SU-DHL-6 (cell line): Measurements from ENCODE around the gene VWA7.
A peak's percentile ranks its signal among the peaks of the same experiment; 100 is the strongest.
"Not testable (repeated sequence)": the region's sequence is repeated elsewhere in the genome, so short reads cannot be mapped to it uniquely, and the experiment has no call there.

ENCODE experiments used
- H2AFZ ChIP-seq: fragments of 200-600 bp; sonication (generic); 2 replicates; pipeline ENCODE4 v1.6.1; 2014; ENCODE audit warnings: low read depth, mild to moderate bottlenecking, moderate library complexity, mixed read lengths, antibody characterized with exemption, low read length; ENCODE audit not compliant: severe bottlenecking
- H3F3A ChIP-seq: fragments of 200-600 bp; shearing (Covaris generic); 2 replicates; pipeline ENCODE4 v1.6.0; 2016; ENCODE audit warnings: antibody characterized with exemption, mild to moderate bottlenecking; ENCODE audit not compliant: insufficient read depth
- H3K27ac ChIP-seq: fragments of 200-600 bp; sonication (generic); 2 replicates; pipeline ENCODE4 v1.5.1; 2016; ENCODE audit warnings: low read depth, mild to moderate bottlenecking, low read length, moderate library complexity, mixed read lengths
- H3K27me3 ChIP-seq: fragments of 200-600 bp; sonication (generic), shearing (Covaris generic); 2 replicates; pipeline ENCODE4 v1.6.0; 2014; ENCODE audit warnings: mild to moderate bottlenecking, low read length
- H3K36me3 ChIP-seq: fragments of 200-600 bp; sonication (generic); 2 replicates; pipeline ENCODE4 v1.6.1; 2014; ENCODE audit warnings: mild to moderate bottlenecking, low read length, mixed read lengths
- H3K4me2 ChIP-seq: fragments of 300-600, 200-600 bp; shearing (Covaris generic), sonication (generic); 2 replicates; pipeline ENCODE4 v1.6.0; 2014; ENCODE audit warnings: low read length, low read depth, mild to moderate bottlenecking; ENCODE audit not compliant: poor library complexity, severe bottlenecking
- H3K4me3 ChIP-seq: fragments of 200-600 bp; sonication (generic); 2 replicates; pipeline ENCODE4 v1.5.1; 2014; ENCODE audit warnings: antibody characterized with exemption, low read length, mild to moderate bottlenecking, mixed read lengths; ENCODE audit not compliant: insufficient read depth, poor library complexity, severe bottlenecking
- H3K79me2 ChIP-seq: fragments of 200-600 bp; sonication (generic); 2 replicates; pipeline ENCODE4 v1.6.1; 2014; ENCODE audit warnings: mild to moderate bottlenecking, low read length, moderate library complexity; ENCODE audit not compliant: insufficient read depth
- H3K9ac ChIP-seq: fragments of 200-600 bp; sonication (generic); 2 replicates; pipeline ENCODE4 v1.7.0; 2014; ENCODE audit warnings: mild to moderate bottlenecking, low read length
- H3K9me2 ChIP-seq: fragments of 200-600 bp; sonication (generic); replicated peaks from 2 replicates; pipeline ENCODE4 v1.6.1; 2014; ENCODE audit warnings: low read length; ENCODE audit not compliant: insufficient read depth
- H3K9me3 ChIP-seq: fragments of 200-600 bp; sonication (generic); 2 replicates; pipeline ENCODE4 v1.6.1; 2014; ENCODE audit warnings: low read length, mixed read lengths; ENCODE audit not compliant: insufficient read depth
- H4K20me1 ChIP-seq: fragments of 200-600 bp; sonication (generic); 2 replicates; pipeline ENCODE4 v1.6.1; 2014; ENCODE audit warnings: low read depth, mild to moderate bottlenecking, antibody characterized with exemption, low read length, moderate library complexity, mixed read lengths
- EZH2phosphoT487 ChIP-seq: fragments of 200-600 bp; sonication (generic), shearing (Covaris generic); conservative IDR thresholded peaks from 2 replicates; pipeline ENCODE4 v1.6.1; 2018; ENCODE audit warnings: mild to moderate bottlenecking, antibody characterized with exemption, low read length, moderate library complexity, mixed read lengths
- TF ChIP-seq, protein P1 (sequence below): fragments of 200-600 bp; sonication (generic); IDR thresholded peaks from one replicate; pipeline ENCODE4 v1.5.1; 2017; ENCODE audit warnings: antibody characterized with exemption, mild to moderate bottlenecking, low read length, moderate library complexity; ENCODE audit not compliant: insufficient read depth, poor library complexity, severe bottlenecking

VWA7 gene

DNA sequence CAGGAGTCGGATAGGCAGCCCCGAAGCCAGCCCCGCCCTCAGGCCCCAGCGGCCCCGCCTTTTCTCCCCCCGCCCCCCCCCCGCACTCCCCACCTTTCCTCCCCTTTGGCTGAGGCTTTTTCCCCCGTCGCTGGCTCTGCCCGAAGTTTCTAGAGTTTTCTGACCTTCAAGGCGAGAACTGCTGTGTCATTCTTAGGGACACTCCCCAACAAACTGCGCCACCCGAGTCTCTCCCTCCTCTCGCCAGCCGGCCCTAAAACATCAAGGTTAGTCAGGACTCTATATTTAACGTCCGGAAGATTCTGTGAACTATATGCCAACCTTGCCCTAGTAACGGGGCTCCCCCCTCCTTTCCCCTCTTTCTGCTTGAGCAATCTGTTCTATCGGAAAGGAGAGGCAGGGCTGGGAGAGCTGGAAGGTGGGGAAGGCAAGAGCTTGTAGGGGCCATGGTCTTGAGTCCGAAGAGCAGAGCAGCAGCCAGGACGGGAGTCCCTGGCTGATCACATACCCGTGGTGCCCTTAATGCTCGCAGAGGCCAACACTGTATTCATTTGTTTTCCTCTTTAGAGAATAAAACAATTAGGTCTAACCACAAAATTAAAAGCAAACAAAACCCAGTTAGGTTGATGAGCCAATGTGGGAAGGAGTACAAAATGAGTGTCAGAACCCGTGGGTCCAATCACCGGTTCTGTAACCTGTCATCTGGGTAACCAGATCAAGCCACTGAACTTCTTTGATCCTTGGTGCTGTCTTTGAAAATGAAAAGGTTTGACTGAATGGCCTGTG lies 45.1 kb upstream of the VWA7 start:
- peak overlapping the region; percentile 63 for H3K4me3 ChIP-seq
- H3K27ac ChIP-seq: peak overlapping the region; percentile 44
- no peaks in the 10 kb centered on the region for H3K79me2 ChIP-seq
- H3K36me3 ChIP-seq: no peaks in the 10 kb centered on the region
- no peaks in the 10 kb centered on the region for H3K9me2 ChIP-seq
- H3K4me2 ChIP-seq: peak overlapping the region; percentile 73
- H3K9ac ChIP-seq: peak overlapping the region; percentile 65
- no peaks in the 10 kb centered on the region for H3K27me3 ChIP-seq
- no peaks in the 10 kb centered on the region for H3K9me3 ChIP-seq
- no peak for TF ChIP-seq EZH2phosphoT487
- TF ChIP-seq, protein P1, sequence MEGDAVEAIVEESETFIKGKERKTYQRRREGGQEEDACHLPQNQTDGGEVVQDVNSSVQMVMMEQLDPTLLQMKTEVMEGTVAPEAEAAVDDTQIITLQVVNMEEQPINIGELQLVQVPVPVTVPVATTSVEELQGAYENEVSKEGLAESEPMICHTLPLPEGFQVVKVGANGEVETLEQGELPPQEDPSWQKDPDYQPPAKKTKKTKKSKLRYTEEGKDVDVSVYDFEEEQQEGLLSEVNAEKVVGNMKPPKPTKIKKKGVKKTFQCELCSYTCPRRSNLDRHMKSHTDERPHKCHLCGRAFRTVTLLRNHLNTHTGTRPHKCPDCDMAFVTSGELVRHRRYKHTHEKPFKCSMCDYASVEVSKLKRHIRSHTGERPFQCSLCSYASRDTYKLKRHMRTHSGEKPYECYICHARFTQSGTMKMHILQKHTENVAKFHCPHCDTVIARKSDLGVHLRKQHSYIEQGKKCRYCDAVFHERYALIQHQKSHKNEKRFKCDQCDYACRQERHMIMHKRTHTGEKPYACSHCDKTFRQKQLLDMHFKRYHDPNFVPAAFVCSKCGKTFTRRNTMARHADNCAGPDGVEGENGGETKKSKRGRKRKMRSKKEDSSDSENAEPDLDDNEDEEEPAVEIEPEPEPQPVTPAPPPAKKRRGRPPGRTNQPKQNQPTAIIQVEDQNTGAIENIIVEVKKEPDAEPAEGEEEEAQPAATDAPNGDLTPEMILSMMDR: no peak
- peak overlapping the region; percentile 89 for H2AFZ ChIP-seq
- H4K20me1 ChIP-seq: no peaks in the 10 kb centered on the region
- peaks cover 4% of the 10 kb centered on the region; the same call in 1 of the 2 replicates for H3F3A ChIP-seq

DNA sequence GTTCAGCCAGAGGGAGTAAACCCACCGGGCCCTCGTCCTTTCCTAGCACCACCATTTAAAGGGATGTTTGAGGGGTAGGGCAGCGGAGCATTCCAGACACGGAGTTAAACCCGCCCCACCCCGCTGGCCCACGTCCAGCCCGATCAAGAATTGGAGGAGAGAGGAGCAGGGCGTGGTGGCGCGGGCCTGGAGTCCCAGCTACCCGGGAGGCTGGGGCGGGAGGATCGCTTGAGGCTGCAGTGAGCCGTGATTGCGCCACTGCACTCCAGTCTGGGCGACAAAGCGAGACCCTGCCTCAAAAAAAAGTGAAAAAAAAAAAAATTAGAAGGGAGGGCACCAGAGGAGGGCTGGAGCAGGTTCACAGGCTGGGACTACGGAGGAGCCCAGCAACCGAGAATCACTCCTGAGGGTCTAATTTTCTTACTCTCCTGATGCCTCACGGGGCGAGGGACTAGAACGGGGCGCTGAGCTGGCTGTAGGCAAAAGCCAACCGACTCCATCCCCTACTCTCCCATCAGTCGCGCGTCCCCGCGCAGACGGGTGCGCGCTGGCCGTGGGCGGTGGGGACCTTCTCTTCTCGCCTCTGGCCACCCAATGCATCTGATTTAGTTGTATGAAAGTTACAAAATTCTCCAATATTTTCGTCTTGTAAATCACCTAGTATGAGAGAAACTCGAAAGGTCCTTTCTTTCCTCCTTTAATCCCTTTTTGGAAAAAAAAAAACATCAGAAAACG lies 44.3 kb upstream of the VWA7 start:
- H4K20me1 ChIP-seq: no peaks in the 10 kb centered on the region
- peak overlapping the region; percentile 63 for H3K4me3 ChIP-seq
- no peak for TF ChIP-seq EZH2phosphoT487
- TF ChIP-seq, protein P1: no peak
- peak overlapping the region; percentile 89 for H2AFZ ChIP-seq
- peak overlapping the region; percentile 44; the same call in 1 of the 2 replicates for H3K27ac ChIP-seq
- H3K79me2 ChIP-seq: no peaks in the 10 kb centered on the region
- H3K36me3 ChIP-seq: no peaks in the 10 kb centered on the region
- H3F3A ChIP-seq: peaks cover 4% of the 10 kb centered on the region; the same call in 1 of the 2 replicates
- H3K9me3 ChIP-seq: no peaks in the 10 kb centered on the region
- H3K4me2 ChIP-seq: peak overlapping the region; percentile 73
- no peaks in the 10 kb centered on the region for H3K27me3 ChIP-seq
- H3K9me2 ChIP-seq: no peaks in the 10 kb centered on the region
- H3K9ac ChIP-seq: peak overlapping the region; percentile 65

DNA sequence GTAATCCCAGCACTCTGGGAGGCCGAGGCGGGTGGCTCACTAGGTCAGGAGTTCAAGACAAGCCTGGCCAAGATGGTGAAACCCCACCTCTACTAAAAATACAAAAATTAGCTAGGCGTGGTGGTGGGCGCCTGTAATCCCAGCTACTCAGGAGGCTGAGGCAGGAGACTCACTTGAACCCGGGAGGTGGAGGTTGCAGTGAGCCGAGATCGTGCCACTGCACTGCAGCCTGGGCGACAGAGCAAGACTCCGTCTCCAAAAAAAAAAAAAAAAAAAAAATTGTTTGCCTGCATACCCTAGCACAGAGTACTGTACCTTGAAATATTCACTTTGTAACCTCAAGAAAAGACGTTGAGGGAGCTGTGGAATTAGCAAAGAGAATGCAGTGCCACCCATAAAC lies 43.3 kb upstream of the VWA7 start:
- not testable (repeated sequence) for H3K9me3 ChIP-seq, H3K4me2 ChIP-seq, H3K9me2 ChIP-seq, H3K9ac ChIP-seq, H3K27me3 ChIP-seq, H2AFZ ChIP-seq, H3K27ac ChIP-seq, H3K36me3 ChIP-seq, H4K20me1 ChIP-seq, H3F3A ChIP-seq, H3K4me3 ChIP-seq, H3K79me2 ChIP-seq

DNA sequence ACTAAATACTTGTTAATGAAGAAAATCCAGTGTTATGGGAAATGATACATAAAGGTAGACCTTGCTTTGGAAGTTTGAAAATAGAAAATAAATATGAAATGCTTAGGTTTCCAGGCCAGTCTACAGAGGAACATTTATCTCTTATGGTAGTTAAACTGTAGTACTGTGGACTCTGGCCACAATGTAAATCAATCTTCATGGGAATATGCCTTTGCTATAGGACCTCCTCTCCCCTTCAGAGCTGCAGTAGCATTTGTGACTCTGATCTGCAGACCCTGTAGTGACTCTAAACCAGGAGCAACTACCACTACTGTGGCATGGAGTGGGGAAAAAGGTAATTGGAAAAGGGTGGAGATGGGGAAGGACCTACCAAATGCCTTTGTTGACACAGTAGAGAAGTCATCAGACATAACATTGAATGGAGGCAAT lies 42.8 kb upstream of the VWA7 start:
- peaks cover 4% of the 10 kb centered on the region; the same call in 1 of the 2 replicates for H3F3A ChIP-seq
- H3K9ac ChIP-seq: no peak overlapping the region
- no peaks in the 10 kb centered on the region for H3K27me3 ChIP-seq
- no peaks in the 10 kb centered on the region for H3K79me2 ChIP-seq
- H3K9me3 ChIP-seq: no peaks in the 10 kb centered on the region
- H3K27ac ChIP-seq: no peak overlapping the region
- no peaks in the 10 kb centered on the region for H3K9me2 ChIP-seq
- no peak overlapping the region for H3K4me2 ChIP-seq
- H3K36me3 ChIP-seq: no peaks in the 10 kb centered on the region
- no peak overlapping the region for H3K4me3 ChIP-seq
- no peaks in the 10 kb centered on the region for H4K20me1 ChIP-seq
- no peak for TF ChIP-seq EZH2phosphoT487
- TF ChIP-seq, protein P1: no peak
- no peak overlapping the region for H2AFZ ChIP-seq

DNA sequence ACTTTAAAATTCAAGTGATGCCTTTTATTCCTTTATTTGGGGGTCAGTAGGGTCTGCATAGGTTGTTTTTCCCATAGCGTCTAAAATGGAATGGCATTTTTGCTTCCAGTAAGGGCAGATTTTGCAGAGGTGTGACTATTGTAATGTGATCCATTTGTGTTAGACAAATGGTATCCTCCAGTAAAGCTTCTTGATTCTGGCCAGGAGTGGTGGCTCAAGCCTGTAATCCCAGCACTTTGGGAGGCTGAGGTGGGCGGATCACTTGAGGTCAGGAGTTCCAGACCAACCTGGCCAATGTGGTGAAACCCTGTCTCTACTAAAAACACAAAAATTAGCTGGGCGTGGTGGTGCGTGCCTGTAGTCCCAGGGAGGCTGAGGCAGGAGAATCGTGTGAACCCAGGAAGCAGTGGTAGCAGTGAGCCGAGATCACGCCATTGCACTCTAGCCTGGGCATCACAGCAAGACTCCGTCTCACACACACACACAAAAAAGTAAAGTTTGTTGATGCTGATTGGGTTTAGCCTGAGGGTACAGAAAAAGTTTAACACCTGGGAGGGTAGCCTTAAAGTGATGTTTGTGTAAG lies 40.9 kb upstream of the VWA7 start:
- not testable (repeated sequence) for H3K9me3 ChIP-seq, H3K4me2 ChIP-seq, H4K20me1 ChIP-seq, H3F3A ChIP-seq, H3K9me2 ChIP-seq, H3K36me3 ChIP-seq, H3K4me3 ChIP-seq, H3K9ac ChIP-seq, H3K27ac ChIP-seq, H3K79me2 ChIP-seq, H2AFZ ChIP-seq, H3K27me3 ChIP-seq
